ENCODE data around the gene AUTS2. TPM values are rescaled to one million over a fixed set of nuclear protein-coding genes. Genes with fewer than 3 reads are reported as not detected.

The AUTS2 gene
- total and polyA plus RNA-seq, 2 of the 8 experiments (the other 6 are each of a cell fraction or from before 2014, with no cell fraction given) = 25.9 to 101 TPM

GRCh38 chr7:70063371-70063770 lies 465.1 kb downstream of the AUTS2 start:
- Histone ChIP-seq H3K4me1 (replicated peaks in 1 of 4; ENCODE audit: control insufficient read depth in 3 of 4, insufficient read depth in 4 of 4, low read length in 3 of 4) (peaks cover 0 to 4% (median 1%) of the 10 kb centered on the region in 4 experiments; a peak in 1 of 7 replicates), H3K56ac (replicated peaks; ENCODE audit: insufficient read length, low read depth, low read length) (no peak overlapping the region), H2BK15ac (ENCODE audit: low read length) (no peak overlapping the region), H4K91ac (replicated peaks; ENCODE audit: insufficient read length, low read length) (no peak overlapping the region), H4K20me1 (replicated peaks in 1 of 2; ENCODE audit: control insufficient read depth in 1 of 2, insufficient read depth in 2 of 2, low read length in 2 of 2) (no peaks in the 10 kb centered on the region), H3K36me3 (ENCODE audit: control insufficient read depth in 2 of 4, insufficient read depth in 4 of 4, low read length in 3 of 4) (no peaks in the 10 kb centered on the region), H3K79me1 (ENCODE audit: low read depth, low read length) (no peaks in the 10 kb centered on the region), H2BK5ac (ENCODE audit: low read depth, low read length) (no peak overlapping the region), H2AFZ (ENCODE audit: low read length) (no peak overlapping the region), H3K9ac (replicated peaks in 1 of 4; ENCODE audit: extremely low read depth in 1 of 4, low read depth in 3 of 4, low read length in 3 of 4) (no peak overlapping the region), H3K23ac (ENCODE audit: insufficient read length) (no peak overlapping the region), H4K8ac (ENCODE audit: extremely low read depth, insufficient read depth, low read length) (no peak overlapping the region), H3K14ac (ENCODE audit: insufficient read length) (no peak overlapping the region), H4K5ac (ENCODE audit: insufficient read length, low read depth, low read length) (no peak overlapping the region), H3K27ac (ENCODE audit: low read depth, low read length) (no peak overlapping the region), H3K4ac (replicated peaks; ENCODE audit: insufficient read length, low read depth, low read length) (no peak overlapping the region), H3K18ac (ENCODE audit: extremely low read depth, low read length) (no peak overlapping the region; the same call in 1 of the 2 replicates), H2AK5ac (ENCODE audit: low read depth, low read length) (no peak overlapping the region), H2BK12ac (ENCODE audit: low read depth, low read length) (no peak overlapping the region), H3K23me2 (ENCODE audit: low read depth, low read length) (no peaks in the 10 kb centered on the region), H2BK20ac (ENCODE audit: low read length) (no peak overlapping the region), H3K4me2 (ENCODE audit: insufficient read depth in 1 of 2, low read depth in 2 of 2, low read length in 2 of 2) (no peak overlapping the region), H2BK120ac (replicated peaks; ENCODE audit: low read depth, low read length) (no peak overlapping the region), H3K27me3 (replicated peaks in 1 of 4; ENCODE audit: control insufficient read depth in 3 of 4, extremely low read depth in 1 of 4, insufficient read depth in 3 of 4, low read length in 3 of 4) (no peaks in the 10 kb centered on the region), H3K9me3 (ENCODE audit: insufficient read depth in 2 of 2, low read depth in 1 of 2, low read length in 1 of 2) (no peaks in the 10 kb centered on the region), H3K4me3 (ENCODE audit: extremely low read depth in 1 of 4, insufficient read depth in 2 of 4, low read depth in 3 of 4, low read length in 4 of 4) (no peak overlapping the region), H3K79me2 (ENCODE audit: control insufficient read depth in 1 of 2, insufficient read depth in 2 of 2, low read length in 2 of 2) (no peaks in the 10 kb centered on the region)
- no peak for DNase-seq (ENCODE audit: low read depth in 1 of 2, low spot score in 2 of 2)
- POLR2A ChIA-PET (ENCODE audit: partially characterized antibody) = no interaction called here
- no peak for FAIRE-seq
- 86% methylated on average over 6 of the region's 6 CpGs; no CpG with 5 or more reads in 1 of the 2 experiments for WGBS, 2 experiments (ENCODE audit: extremely low coverage in 1 of 2, insufficient coverage in 1 of 2, insufficient read length in 1 of 2, insufficient replicate concordance in 2 of 2, low coverage in 1 of 2, low lambda C conversion rate in 2 of 2, missing lambda C conversion rate in 1 of 2)
- CTCF ChIA-PET (ENCODE audit: partially characterized antibody) = no interaction called here
- no peak for TF ChIP-seq FOSL1 (IDR thresholded peaks at IDR 0.05; ENCODE audit: insufficient read depth, low read depth, low read length)
- TF ChIP-seq CBX8 (IDR thresholded peaks at IDR 0.05; ENCODE audit: borderline replicate concordance, low read depth, low read length) = no peak
- no peak for TF ChIP-seq CHD2 (IDR thresholded peaks at IDR 0.05; ENCODE audit: low read length)
- no peak for TF ChIP-seq HDAC2 (IDR thresholded peaks at IDR 0.05; ENCODE audit: borderline replicate concordance in 1 of 2, low read depth in 2 of 2, low read length in 2 of 2)
- TF ChIP-seq ATF2 (IDR thresholded peaks at IDR 0.05; ENCODE audit: low read length) = no peak
- TF ChIP-seq PHF8 (conservative IDR thresholded peaks at IDR 0.05; ENCODE audit: low read depth, low read length) = no peak
- no peak for TF ChIP-seq CTCF (IDR thresholded peaks at IDR 0.05; ENCODE audit: control extremely low read depth in 1 of 3, insufficient read depth in 1 of 3, low read depth in 1 of 3, low read length in 3 of 3)
- no peak for TF ChIP-seq NANOG (IDR thresholded peaks at IDR 0.05; ENCODE audit: insufficient read depth, low read depth, low read length, poor library complexity, severe bottlenecking)
- TF ChIP-seq TAF7 (optimal IDR thresholded peaks at IDR 0.05; ENCODE audit: borderline replicate concordance, low read depth, low read length) = no peak
